UCSD-AML1 (cell line): Measurements from ENCODE around the gene RTN4R.
A peak's percentile ranks its signal among the peaks of the same experiment; 100 is the strongest.

Source experiments
- DNase-seq: peaks from one replicate; lab custom pipeline; 2025; ENCODE audit not compliant: unreplicated experiment; lab: John Stamatoyannopoulos, UW

Gene RTN4R

GRCh38 chr22:20204806-20205205 is 63.3 kb downstream of the RTN4R start:
- DNase-seq = no peak

DNA sequence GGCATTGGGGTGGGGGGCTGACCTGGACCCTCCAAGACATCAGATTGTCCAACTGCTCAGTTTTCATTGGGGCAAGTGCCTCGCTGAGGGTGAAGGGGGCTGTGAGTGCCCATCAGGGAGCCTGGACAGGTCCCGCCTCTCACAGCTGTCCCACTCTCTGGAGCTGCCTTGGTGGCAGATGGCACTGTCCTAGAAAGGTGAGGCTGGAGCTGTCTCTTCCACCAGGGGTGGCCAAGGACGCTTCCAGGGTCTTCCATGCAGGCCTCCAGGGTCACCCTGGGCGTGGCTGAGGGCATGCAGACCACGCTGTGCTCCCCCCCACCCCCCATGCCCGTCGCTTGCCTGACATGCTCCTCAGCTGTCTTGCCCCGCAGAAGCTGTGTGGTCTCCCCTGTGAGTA is 63.8 kb downstream of the RTN4R start:
- DNase-seq = no peak

GRCh38 chr22:20203552-20204201 is 64.4 kb downstream of the RTN4R start:
- DNase-seq = peak; percentile 40

DNA sequence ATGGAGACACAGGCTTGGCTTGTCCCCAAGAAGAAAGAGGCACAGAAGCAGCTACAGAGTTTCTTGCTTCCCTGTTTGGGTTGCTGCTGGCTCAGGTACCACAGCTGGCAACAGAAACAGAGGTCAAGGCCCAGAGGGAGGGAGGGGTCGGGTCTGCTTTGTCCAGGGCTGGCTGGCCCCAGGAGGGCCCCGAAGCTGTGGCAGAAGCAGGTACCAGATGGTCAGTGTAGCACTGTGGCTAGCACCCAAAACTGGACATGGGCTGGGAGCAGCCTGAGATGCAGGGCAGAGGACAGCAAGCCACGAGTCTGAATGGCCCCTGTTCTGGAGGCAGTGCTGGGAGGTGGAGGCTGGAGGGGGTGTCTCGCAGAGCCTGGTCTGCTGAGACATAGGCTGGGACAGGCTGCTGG is 65.0 kb downstream of the RTN4R start:
- no peak for DNase-seq

DNA sequence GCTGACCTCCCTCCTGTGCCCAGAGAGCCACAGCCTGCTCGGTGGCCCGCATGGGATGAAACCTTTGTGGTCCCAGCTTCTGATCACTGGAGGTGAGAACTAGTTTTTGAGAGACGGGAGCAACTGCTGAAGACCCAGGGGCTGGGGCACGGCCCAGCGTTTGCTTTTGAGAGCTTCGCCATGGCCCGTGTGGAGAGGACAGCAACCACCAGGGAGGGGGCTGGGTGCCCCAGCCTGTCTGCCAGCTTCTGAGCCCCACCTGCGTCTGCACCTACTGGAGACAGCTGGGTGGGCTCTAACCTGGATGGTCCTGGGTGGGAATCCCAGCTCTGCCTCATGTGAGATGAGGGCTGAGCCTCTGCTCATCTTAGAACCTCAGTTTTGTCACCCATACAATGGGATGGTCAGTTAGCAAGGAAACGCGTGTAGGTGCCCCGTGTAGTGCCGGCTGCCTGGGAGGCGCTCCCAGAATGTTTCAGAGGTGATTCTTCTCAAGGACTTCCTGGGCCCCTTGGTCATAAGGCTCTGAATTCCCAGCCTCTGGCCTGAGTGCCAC is 66.2 kb downstream of the RTN4R start:
- no peak for DNase-seq

DNA sequence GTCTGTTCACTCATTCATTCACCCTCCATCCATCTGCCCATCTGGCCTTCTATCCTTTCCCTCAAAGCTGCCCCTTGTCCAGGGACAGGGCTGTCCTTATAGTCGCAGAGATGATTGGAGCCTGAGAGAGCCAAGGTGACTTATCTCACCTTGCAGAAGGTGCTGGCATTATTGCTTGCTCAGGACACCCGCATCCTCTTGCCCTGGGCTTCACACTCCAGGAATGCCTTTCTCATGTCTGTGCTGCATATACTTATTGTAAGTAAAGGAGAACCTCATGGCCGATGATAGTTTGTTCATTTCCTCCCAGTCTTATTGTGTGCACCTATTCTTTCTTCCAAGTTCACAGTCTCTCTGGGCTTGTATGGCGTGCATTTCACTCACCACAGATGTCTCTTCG is 68.2 kb downstream of the RTN4R start:
- no peak for DNase-seq

DNA sequence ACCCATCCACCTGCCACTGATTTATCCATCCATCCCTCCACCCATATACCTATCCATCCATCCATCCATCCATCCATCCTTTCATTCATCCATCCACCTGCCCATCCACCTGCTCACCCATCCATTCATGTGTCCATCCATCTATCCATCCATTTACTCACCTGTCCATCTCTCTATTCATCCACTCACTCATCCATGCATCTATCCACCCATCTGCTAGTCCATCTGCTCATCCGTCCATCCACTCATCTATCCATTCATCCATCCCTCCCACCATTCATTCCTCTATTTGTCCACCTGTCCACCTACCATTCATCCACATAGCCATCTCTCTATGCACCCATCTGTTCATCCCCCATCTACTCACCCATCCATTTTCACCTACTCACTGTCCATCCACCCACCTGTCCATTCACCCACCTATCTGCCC is 68.7 kb downstream of the RTN4R start:
- DNase-seq = no peak

DNA sequence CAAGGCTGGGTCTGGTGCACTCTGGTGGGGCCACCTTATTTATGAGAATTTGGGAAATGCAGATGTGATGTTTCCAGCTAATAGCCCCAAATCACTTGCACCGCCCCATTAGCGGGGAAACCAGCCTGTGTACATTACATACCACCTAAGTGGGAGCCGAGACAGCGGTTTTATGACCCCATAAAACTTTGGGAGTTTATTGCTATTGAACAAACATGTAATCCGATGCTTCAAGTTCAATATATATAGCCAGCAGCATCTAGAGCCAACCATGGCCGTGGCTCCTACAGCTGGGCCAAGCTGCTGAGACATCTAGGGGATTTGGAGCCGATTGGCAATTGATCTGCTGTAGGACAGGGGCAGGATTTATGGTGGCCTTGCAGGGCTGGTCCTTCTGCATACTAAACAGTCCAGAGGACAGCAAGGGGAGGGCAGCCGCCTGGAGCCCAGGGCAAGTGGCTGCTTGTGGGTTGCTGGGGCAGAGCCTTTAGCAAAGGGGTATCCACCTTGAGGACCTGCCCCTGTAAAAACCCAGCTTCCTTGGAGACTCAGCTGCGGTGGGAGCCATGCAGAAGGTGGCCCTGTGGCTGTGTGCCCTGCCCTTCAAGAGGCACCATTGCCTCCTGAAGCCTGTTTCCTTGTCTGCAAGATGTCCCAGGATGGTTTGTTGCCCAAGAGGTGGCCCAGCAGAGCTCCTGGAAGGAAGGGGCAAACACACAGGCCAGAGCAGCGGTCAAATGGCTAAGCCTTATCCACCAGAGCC is 69.4 kb downstream of the RTN4R start:
- no peak for DNase-seq

DNA sequence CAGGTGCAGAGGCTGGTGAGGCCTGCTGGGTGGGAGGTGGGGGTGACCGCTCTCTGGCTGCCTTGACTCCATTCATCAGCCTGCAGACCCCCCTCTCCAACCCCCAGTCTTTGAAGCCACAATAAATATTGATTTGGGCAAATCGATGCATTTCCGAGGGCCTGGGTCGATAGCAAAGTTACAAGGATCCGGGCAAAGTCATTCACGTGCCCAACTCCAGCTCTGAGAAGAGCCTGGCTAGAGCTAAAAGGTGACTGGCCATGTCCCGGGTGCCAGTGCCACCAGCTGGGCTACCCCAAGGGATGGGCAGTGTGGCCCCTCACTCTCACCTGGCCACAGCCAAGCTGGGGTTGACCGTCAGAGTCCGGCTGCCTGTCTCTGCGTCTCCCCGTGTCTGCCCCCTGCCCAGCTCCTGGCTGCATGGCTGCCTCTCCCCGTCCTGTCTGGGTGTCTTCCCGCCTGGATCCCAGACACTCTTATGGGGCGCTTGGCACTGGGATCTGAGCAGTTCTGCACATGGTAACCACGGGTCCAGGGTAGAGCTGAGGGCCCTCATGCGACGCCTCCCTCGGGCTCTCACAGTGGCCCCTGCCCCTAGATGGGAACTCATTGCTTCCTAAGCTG is 70.6 kb downstream of the RTN4R start:
- DNase-seq = no peak

DNA sequence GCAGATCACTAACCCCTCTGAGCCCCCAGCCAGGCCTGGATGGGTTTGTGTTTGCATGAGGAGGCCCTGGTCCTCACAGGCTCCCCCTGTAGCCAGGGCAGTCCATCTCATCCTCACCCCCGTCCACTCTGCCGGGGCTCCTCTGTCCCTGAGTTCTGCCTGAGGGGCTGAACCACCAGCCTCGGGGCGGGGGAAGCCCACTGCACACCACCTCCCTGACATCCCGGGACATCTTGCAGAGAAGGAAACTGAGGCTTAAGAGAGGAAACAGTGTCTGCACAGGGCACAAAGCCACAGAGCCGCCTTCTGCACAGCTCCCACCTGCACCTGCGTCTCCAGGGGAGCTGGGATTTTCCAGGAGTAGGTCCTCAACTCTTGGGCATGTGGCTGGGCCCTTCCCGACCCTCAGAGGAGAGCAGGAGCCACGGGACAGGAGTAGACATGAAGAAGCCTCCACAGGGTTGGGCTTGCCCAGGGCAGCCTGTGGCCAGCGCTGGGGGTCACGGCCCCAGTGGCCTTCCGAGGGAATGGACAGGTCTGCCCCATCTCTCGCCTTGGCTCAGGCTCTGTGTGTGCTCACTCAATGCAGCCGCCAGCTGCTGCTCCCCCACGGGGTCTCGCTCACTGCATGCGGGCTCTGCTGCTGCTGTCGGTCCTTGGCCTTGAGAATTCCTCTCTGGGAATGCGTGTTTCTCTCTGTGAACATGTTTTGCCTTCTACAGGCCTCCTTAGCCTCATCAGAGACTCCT is 71.8 kb downstream of the RTN4R start:
- no peak for DNase-seq

GRCh38 chr22:20194681-20195593 is 73.2 kb downstream of the RTN4R start:
- DNase-seq = no peak

GRCh38 chr22:20193761-20194494 is 74.2 kb downstream of the RTN4R start:
- DNase-seq = no peak

- no peak for DNase-seq
Measured at GRCh38 chr22:20192972-20193760, 75.0 kb downstream of the RTN4R start.

DNA sequence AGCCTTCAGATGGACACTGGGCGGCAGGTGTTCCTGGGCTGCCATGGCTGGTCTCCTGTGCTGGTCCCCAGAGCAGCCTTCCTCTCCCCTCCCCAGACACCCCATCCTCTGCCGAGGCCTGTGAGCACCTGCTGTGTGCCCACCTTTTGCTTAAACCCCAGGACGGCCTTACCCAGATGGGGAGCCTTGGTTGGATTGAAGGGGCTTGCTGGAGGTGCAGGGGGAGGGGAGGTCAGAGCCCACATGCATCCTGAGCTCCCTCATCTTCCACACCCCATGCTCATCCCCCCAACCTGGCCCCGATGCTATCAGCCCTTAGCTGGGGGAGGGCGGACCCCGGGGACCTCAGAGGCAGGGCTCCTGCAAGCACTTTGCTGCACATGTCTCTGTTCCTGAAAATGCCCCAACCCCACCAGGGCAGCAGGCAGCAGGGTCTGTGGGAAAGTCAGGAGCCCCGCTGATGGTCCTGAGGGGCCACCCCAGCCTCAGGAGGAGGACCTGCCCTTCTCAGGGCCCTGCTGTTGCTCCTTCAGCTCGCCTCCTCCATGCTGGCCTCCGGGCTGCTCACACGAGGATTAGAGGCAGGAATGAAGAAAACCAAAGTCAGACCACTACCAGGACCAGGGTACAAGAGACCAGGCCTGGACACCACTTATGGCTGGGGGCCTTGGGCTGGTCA is 75.7 kb downstream of the RTN4R start:
- no peak for DNase-seq

GRCh38 chr22:20191803-20192202 is 76.3 kb downstream of the RTN4R start:
- no peak for DNase-seq
